ENCODE results near the gene PKD2L1.
"Not testable (repeated sequence)": the region's sequence is repeated elsewhere in the genome, so short reads cannot be mapped to it uniquely, and the experiment has no call there.

Gene PKD2L1

DNA sequence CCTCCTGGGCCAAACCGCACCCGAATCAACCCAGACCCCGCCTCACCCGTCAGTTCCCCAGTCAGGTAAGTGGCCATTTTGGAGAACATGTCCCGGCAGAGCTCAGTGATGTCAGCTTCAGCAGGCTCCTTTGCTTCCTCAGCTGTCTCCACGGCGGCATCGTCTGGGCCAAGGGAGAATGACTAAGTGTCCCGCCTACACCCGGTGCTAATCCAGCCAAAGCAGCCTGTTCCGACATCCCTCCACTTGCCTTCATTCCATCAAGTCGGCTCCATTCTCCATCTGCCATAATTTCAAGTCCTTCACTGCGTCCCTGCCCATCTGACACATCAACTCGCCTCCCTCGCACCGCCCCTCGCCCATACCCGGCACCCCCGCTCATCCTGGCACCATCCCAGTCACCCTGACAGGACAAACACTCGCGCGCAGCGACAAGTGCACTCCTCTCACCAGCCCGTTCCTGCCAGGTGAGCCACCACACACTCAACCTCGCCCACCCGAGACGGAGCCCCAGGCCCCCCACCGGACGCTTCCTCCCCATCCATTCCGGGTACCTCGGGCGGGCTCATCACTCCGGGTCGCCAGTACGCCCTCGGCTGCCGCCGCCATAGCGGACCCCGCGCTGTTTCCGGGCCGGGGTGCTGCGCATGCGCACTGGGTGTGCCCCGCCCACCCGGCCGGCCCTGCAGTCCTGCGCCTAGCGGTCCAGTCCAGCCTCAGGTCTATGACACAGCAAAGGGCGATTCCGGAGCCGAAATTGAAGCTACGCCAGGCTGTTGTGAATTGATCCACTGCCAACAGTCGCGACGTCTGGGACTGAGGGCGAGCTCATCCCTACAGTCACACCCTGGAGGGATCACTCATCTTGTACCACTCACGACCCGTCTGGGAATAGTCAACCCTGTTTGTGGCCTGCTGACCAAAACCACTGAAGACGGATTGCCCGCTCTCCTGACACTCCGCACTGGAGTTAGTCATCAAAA lies 43.7 kb downstream of the PKD2L1 start, which contains the start of gene BLOC1S2:
BLOC1S2 (minus strand) TSS at position 630 of the 983 bp plus-strand sequence; CDS start at position 609, 21 bp downstream.
- DNase-seq (ENCODE audit: low spot score), result peak; percentile 99

DNA sequence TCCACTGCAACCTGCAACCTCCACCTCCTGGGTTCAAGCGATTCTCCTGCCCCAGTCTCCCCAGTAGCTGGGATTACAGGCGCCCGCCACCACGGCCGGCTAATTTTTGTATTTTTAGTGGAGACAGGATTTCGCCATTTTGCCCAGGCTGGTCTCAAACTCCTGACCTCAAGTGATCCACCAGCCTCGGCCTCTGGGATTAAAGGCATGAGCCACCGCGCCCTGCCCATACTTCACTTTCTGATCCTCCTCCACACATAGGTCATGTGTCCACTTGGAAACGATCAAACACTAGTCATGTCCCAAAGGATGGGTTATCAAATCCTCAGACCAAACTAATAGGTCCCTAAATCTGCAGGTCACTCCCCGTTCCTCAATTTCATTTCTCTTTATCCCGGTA lies 44.7 kb downstream of the PKD2L1 start:
- DNase-seq (ENCODE audit: low spot score), result not testable (repeated sequence)

DNA sequence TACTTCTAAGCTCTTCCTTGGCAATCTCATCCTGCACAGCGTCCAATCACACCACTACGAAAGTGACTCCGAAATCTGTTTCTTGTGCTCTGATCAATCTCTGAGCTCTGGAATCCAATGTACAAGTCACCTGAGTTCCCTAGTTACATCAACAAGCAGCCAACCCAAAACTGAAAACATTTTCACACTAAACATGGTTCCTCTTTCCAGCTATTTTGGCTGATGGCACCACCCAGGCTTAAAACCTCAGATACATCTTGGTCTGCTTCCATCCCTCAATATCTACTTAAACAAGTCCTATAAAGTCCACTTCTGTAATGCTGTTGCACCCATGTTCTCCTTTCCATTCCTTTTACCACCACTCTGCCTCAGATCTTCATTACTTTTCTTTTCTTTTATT lies 47.1 kb downstream of the PKD2L1 start:
- DNase-seq (ENCODE audit: low spot score), result no peak

GRCh38 chr10:100276971-100277370 lies 53.1 kb downstream of the PKD2L1 start:
- not testable (repeated sequence) for DNase-seq (ENCODE audit: low spot score)

- peak; percentile 89 for DNase-seq (ENCODE audit: low spot score)
These were observed 62.6 kb downstream of the PKD2L1 start, which contains the start of gene CWF19L1 for GRCh38 chr10:100267239-100268104. CWF19L1 (minus strand) TSS chr10:100267638; CDS start chr10:100267593, 45 bp downstream.

- no peak for DNase-seq (ENCODE audit: low spot score)
These were observed 64.1 kb downstream of the PKD2L1 start for GRCh38 chr10:100265821-100266485.

DNA sequence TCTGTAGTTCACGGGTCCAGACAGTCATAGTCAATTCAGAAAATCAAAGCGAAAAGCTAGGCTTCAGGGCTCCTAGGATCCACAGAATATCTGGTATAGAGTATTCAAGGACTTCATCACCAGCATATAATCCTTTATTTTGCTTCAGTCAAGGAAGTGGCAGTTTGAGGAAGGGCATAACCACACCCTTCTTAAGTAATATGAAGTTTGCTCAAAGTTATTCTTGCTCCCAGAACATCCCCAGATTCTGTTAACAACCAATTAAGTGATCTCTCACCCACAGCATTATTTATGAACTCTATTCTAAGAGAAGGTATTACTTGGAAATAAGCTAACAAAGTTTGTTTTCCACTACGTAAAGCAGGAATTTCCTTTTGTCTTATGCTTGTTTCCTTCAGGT lies 75.8 kb downstream of the PKD2L1 start:
- DNase-seq (ENCODE audit: low spot score), result no peak

DNA sequence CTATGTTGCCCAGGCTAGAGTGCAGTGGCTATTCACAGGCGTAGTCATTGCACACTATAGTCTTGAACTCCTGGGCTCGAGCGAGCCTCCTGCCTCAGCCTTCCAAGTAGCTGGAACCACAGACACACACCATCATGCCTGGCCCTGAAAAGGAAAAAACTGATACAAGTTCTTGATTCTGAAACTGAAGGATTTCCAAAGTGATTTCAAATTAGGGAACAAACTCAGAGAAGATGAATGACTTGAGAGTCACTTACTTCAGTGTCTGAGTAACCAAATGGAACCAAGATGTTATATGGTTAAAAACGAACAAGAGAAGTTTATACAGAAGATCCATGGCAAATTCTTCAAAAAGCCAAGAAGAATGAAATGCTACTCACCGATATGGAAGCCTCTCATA lies 77.0 kb downstream of the PKD2L1 start:
- no peak for DNase-seq (ENCODE audit: low spot score)

GRCh38 chr10:100248820-100249219 lies 81.2 kb downstream of the PKD2L1 start:
- DNase-seq (ENCODE audit: low spot score), result no peak

DNA sequence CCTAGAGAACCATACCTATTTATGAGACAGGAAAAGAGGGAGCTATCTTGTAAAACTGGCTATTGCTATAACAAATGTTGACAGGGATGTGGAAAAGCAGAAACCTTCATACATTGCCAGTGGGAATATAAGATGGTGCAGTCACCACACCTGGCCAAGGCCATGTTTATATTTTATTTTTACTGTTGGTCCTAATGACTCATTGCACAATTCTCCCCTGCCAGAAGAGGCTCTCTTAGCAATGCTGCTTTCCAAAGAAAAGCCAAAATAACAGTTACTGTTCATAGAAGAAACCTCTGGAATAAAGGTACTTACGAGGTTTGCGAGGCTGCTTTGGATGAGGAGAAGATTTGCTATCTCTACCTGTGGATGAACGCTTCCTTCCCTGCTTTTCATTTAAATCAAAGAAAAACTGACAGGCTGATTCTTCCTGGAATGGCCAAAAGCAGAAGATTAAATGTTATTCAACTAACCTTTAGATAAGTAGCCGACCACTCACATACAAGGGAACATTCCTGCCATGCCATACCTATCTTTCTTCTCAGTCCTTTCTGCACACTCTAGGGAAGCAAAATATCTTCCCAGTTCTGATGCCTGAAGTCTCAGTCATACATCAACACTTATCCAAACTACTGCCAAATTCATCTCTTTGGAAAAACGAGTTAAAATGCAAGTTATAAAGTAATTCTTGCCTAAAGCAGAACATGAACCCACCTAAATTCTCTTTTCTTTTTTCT lies 84.4 kb downstream of the PKD2L1 start:
- DNase-seq (ENCODE audit: low spot score), result no peak

DNA sequence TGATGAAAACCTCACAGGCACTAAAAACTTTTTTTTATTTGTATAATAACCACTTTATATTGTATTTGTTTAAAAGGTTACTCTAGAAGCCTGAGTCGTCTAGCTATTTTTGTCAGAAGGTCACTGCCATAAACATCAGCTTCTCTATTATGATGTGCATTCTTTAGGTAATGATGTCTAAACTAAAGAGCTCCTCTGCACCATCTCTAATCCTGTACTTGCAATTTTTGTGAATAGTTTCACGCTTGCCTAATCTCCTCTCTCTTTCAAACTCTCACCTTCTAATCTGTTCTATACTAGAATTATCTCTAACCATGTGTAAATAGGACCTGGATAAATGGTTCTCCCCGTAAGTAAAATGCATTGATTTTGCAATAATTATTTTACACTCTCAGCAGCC lies 90.2 kb downstream of the PKD2L1 start:
- DNase-seq (ENCODE audit: low spot score), result no peak

- no peak for DNase-seq (ENCODE audit: low spot score)
These were observed 91.6 kb downstream of the PKD2L1 start for GRCh38 chr10:100238429-100238828.
